Epithelial cell of prostate (primary cell): ENCODE data around the gene GIPC2.

Experiments
- DNase-seq: peaks from one replicate; pipeline ENCODE4 v3.0.0-alpha.2; 2011; ENCODE audit warnings: low read depth, low spot score
- H3K27ac ChIP-seq: fragments of 450-650 bp; 2 replicates; pipeline ENCODE4 v1.5.1; 2017; ENCODE audit warnings: mild to moderate bottlenecking

The GIPC2 gene

GRCh38 chr1:78033797-78034172 lies 12.0 kb upstream of the GIPC2 start:
- peak; percentile 80 for DNase-seq
- H3K27ac ChIP-seq: peak overlapping the region; percentile 37

- DNase-seq: no peak
- no peak overlapping the region for H3K27ac ChIP-seq
Observed at GRCh38 chr1:78035121-78035520, 10.6 kb upstream of the GIPC2 start.

- DNase-seq: no peak
- no peak overlapping the region for H3K27ac ChIP-seq
Observed at GRCh38 chr1:78036450-78036849, 9.3 kb upstream of the GIPC2 start.

- no peak overlapping the region for H3K27ac ChIP-seq
- DNase-seq: no peak
Observed at GRCh38 chr1:78038071-78038470, 7.7 kb upstream of the GIPC2 start.

GRCh38 chr1:78038491-78038939 lies 7.3 kb upstream of the GIPC2 start:
- H3K27ac ChIP-seq: no peak overlapping the region
- DNase-seq: no peak

- DNase-seq: no peak
- H3K27ac ChIP-seq: no peak overlapping the region
Observed at GRCh38 chr1:78040484-78041089, 5.2 kb upstream of the GIPC2 start.

- no peak overlapping the region for H3K27ac ChIP-seq
- no peak for DNase-seq
Observed at GRCh38 chr1:78043436-78043835, 2.3 kb upstream of the GIPC2 start.

GRCh38 chr1:78044796-78045562 lies 787 bp upstream of the GIPC2 start:
- DNase-seq: no peak

GRCh38 chr1:78045563-78045925 lies 222 bp upstream of the GIPC2 start:
- no peak overlapping the region for H3K27ac ChIP-seq
- DNase-seq: no peak

More at GRCh38 chr1:78044796-78045562, 787 bp upstream of the GIPC2 start:
- H3K27ac ChIP-seq: no peak overlapping the region

GRCh38 chr1:78047106-78047505 lies 1.3 kb downstream of the GIPC2 start:
- no peak for DNase-seq
- H3K27ac ChIP-seq: no peak overlapping the region

GRCh38 chr1:78047631-78048030 lies 1.9 kb downstream of the GIPC2 start:
- no peak for DNase-seq
- H3K27ac ChIP-seq: no peak overlapping the region

- no peak overlapping the region for H3K27ac ChIP-seq
- DNase-seq: no peak
Observed at GRCh38 chr1:78048446-78048845, 2.7 kb downstream of the GIPC2 start.

- H3K27ac ChIP-seq: no peak overlapping the region
- DNase-seq: no peak
Observed at GRCh38 chr1:78049396-78049795, 3.6 kb downstream of the GIPC2 start.

GRCh38 chr1:78051005-78051404 lies 5.2 kb downstream of the GIPC2 start:
- DNase-seq: no peak
- no peak overlapping the region for H3K27ac ChIP-seq

GRCh38 chr1:78052685-78053405 lies 7.1 kb downstream of the GIPC2 start:
- no peak for DNase-seq
- H3K27ac ChIP-seq: no peak overlapping the region

GRCh38 chr1:78053498-78053897 lies 7.7 kb downstream of the GIPC2 start:
- H3K27ac ChIP-seq: no peak overlapping the region
- DNase-seq: no peak

- DNase-seq: no peak
- H3K27ac ChIP-seq: no peak overlapping the region
Observed at GRCh38 chr1:78054559-78054958, 8.8 kb downstream of the GIPC2 start.

- no peak for DNase-seq
Observed at GRCh38 chr1:78054972-78055371, 9.2 kb downstream of the GIPC2 start.

GRCh38 chr1:78055565-78056132 lies 9.9 kb downstream of the GIPC2 start:
- H3K27ac ChIP-seq: no peak overlapping the region

More at GRCh38 chr1:78054972-78055371, 9.2 kb downstream of the GIPC2 start:
- no peak overlapping the region for H3K27ac ChIP-seq

GRCh38 chr1:78058670-78059069 lies 12.9 kb downstream of the GIPC2 start:
- no peak for DNase-seq
- no peak overlapping the region for H3K27ac ChIP-seq

More at GRCh38 chr1:78055565-78056132, 9.9 kb downstream of the GIPC2 start:
- no peak for DNase-seq
